Stimulated activated CD4-positive, alpha-beta T cell treated with anti-CD3 and anti-CD28 coated beads, Interleukin-2, amount 100 ng/mL, for 4 hours (primary cell): ENCODE measurements around the gene IGFL3.

Experiments
- DNase-seq: peaks from one replicate; pipeline ENCODE4 v3.0.0-alpha.2; 2020; ENCODE audit warnings: low read depth

Gene IGFL3

GRCh38 chr19:46076951-46077814 is 47.3 kb downstream of the IGFL3 start:
- no peak for DNase-seq

GRCh38 chr19:46076031-46076880 is 48.2 kb downstream of the IGFL3 start:
- DNase-seq, result no peak

- DNase-seq, result no peak
Observed at GRCh38 chr19:46073268-46073922, 51.1 kb downstream of the IGFL3 start.
